Parathyroid adenoma (tissue), 2 donors: ENCODE data around the gene DLGAP1.

ENCODE experiments used
- H2AFZ ChIP-seq: fragments of 300-600 bp; sonication (generic); one replicate; pipeline ENCODE4 v1.7.0; 2017; ENCODE audit warnings: antibody characterized with exemption, mild to moderate bottlenecking
- H3K27ac ChIP-seq: fragments of 300-600 bp; sonication (generic); one replicate; pipeline ENCODE4 v1.7.0; 2017
- H3K27me3 ChIP-seq: fragments of 300-600 bp; sonication (generic); one replicate; pipeline ENCODE4 v1.7.0; 2017; ENCODE audit warnings: low read length; ENCODE audit not compliant: control insufficient read depth, insufficient read depth
- H3K36me3 ChIP-seq: fragments of 300-600 bp; sonication (generic); one replicate; pipeline ENCODE4 v1.7.0; 2017; ENCODE audit warnings: low read length; ENCODE audit not compliant: control insufficient read depth, insufficient read depth
- H3K4me1 ChIP-seq: fragments of 300-600 bp; sonication (generic); one replicate; pipeline ENCODE4 v1.7.0; 2017; ENCODE audit warnings: control low read depth
- H3K4me2 ChIP-seq: fragments of 300-600 bp; sonication (generic); one replicate; pipeline ENCODE4 v1.7.0; 2017; ENCODE audit warnings: low read length
- H3K4me3 ChIP-seq: fragments of 300-600 bp; sonication (generic); one replicate; pipeline ENCODE4 v1.7.0; 2017; ENCODE audit warnings: low read depth, low read length
- H3K79me2 ChIP-seq: fragments of 300-600 bp; sonication (generic); one replicate; pipeline ENCODE4 v1.7.0; 2017; ENCODE audit warnings: control low read depth
- H3K9ac ChIP-seq: fragments of 300-600 bp; sonication (generic); one replicate; pipeline ENCODE4 v1.7.0; 2017; ENCODE audit warnings: mild to moderate bottlenecking
- H3K9me3 ChIP-seq: fragments of 300-600 bp; sonication (generic); one replicate; pipeline ENCODE4 v1.7.0; 2017; ENCODE audit warnings: low read length; ENCODE audit not compliant: control insufficient read depth
- CTCF ChIP-seq: fragments of 300-600 bp; sonication (generic); IDR thresholded peaks from one replicate; pipeline ENCODE4 v1.7.0; 2017; ENCODE audit warnings: antibody characterized with exemption, mild to moderate bottlenecking
- donor health status: primary hyperparathyroidism.

The DLGAP1 gene

GRCh38 chr18:3619746-3620145 is 835.4 kb downstream of the DLGAP1 start:
- Histone ChIP-seq H3K79me2 (no peaks in the 10 kb centered on the region), H3K9ac (no peak overlapping the region), H3K4me1 (peaks cover 9% of the 10 kb centered on the region), H3K4me3 (no peak overlapping the region), H3K36me3 (no peaks in the 10 kb centered on the region), H3K27me3 (no peaks in the 10 kb centered on the region), H3K4me2 (no peak overlapping the region), H3K9me3 (no peaks in the 10 kb centered on the region), H2AFZ (no peak overlapping the region), H3K27ac (no peak overlapping the region)
- TF ChIP-seq CTCF = no peak

- Histone ChIP-seq H3K27me3 (no peaks in the 10 kb centered on the region), H3K36me3 (no peaks in the 10 kb centered on the region), H3K79me2 (no peaks in the 10 kb centered on the region), H3K4me1 (peaks cover 6% of the 10 kb centered on the region), H3K9ac (no peak overlapping the region), H3K4me3 (no peak overlapping the region), H3K4me2 (no peak overlapping the region), H2AFZ (no peak overlapping the region), H3K27ac (no peak overlapping the region), H3K9me3 (no peaks in the 10 kb centered on the region)
- no peak for TF ChIP-seq CTCF
Observed at GRCh38 chr18:3619222-3619621, 835.9 kb downstream of the DLGAP1 start.

- Histone ChIP-seq H3K4me3 (no peak overlapping the region), H3K27ac (no peak overlapping the region), H3K27me3 (no peaks in the 10 kb centered on the region), H3K4me1 (no peaks in the 10 kb centered on the region), H3K9me3 (no peaks in the 10 kb centered on the region), H3K4me2 (no peak overlapping the region), H3K36me3 (no peaks in the 10 kb centered on the region), H3K9ac (no peak overlapping the region), H3K79me2 (no peaks in the 10 kb centered on the region), H2AFZ (no peak overlapping the region)
- no peak for TF ChIP-seq CTCF
Observed at GRCh38 chr18:3616744-3617143, 838.4 kb downstream of the DLGAP1 start.

- no peak for TF ChIP-seq CTCF
- Histone ChIP-seq H3K4me3 (no peak overlapping the region), H3K27ac (no peak overlapping the region)
Observed at GRCh38 chr18:3616142-3616541, 839.0 kb downstream of the DLGAP1 start.

GRCh38 chr18:3615374-3615985 is 839.6 kb downstream of the DLGAP1 start:
- Histone ChIP-seq H3K9ac (no peak overlapping the region), H3K79me2 (no peaks in the 10 kb centered on the region), H3K4me3 (no peak overlapping the region), H3K27ac (no peak overlapping the region), H3K4me1 (no peaks in the 10 kb centered on the region), H3K4me2 (no peak overlapping the region), H3K36me3 (no peaks in the 10 kb centered on the region), H2AFZ (peak overlapping the region; percentile 25), H3K9me3 (no peaks in the 10 kb centered on the region), H3K27me3 (no peaks in the 10 kb centered on the region)
- TF ChIP-seq CTCF = no peak

More at GRCh38 chr18:3616142-3616541, 839.0 kb downstream of the DLGAP1 start:
- no peaks in the 10 kb centered on the region for H3K79me2 ChIP-seq
- H3K4me2 ChIP-seq = no peak overlapping the region
- no peak overlapping the region for H2AFZ ChIP-seq
- no peak overlapping the region for H3K9ac ChIP-seq
- no peaks in the 10 kb centered on the region for H3K36me3 ChIP-seq
- no peaks in the 10 kb centered on the region for H3K4me1 ChIP-seq
- no peaks in the 10 kb centered on the region for H3K27me3 ChIP-seq
- H3K9me3 ChIP-seq = no peaks in the 10 kb centered on the region
